B cell (primary cell): ENCODE results near the gene CASP14. TPM values are rescaled to one million over a fixed set of nuclear protein-coding genes. Genes with fewer than 3 reads are reported as not detected.

Experiments used
- ATAC-seq: fragments of 200-7000 bp; cut with Tn5 transposase; one replicate; pipeline ENCODE4 v1.10.0; 2021; ENCODE audit warnings: low read depth, mild to moderate bottlenecking, moderate number of reproducible peaks, moderate library complexity
- CTCF ChIA-PET: fragments of 350-600 bp; sonication (Branson Sonifier 250); formaldehyde crosslinking; loops from one replicate; lab custom pipeline; 2021; ENCODE audit warnings: antibody characterized with exemption, inconsistent platforms; lab: Charles Lee
- POLR2A ChIA-PET: fragments of 350-600 bp; sonication (Branson Sonifier 250); formaldehyde crosslinking; loops from one replicate; lab custom pipeline; 2021; ENCODE audit warnings: antibody characterized with exemption; lab: Charles Lee
- DNase-seq: peaks from one replicate; pipeline ENCODE4 v3.0.0; 2013
- H2AFZ ChIP-seq: 2 replicates; pipeline ENCODE4 v1.6.1; 2012; ENCODE audit warnings: mild to moderate bottlenecking, low read depth, low read length; ENCODE audit not compliant: insufficient read depth, poor library complexity, severe bottlenecking
- H3K27ac ChIP-seq, 2 donors: 1 replicate in 1 of 2; 2 replicates in 1 of 2; pipeline ENCODE4 v1.5.1; 2012 to 2013; ENCODE audit warnings: low read length in 2 of 2, mild to moderate bottlenecking in 2 of 2, moderate library complexity in 1 of 2
- H3K27me3 ChIP-seq, 4 experiments: fragments of 200-600 bp in 1 of 4; sonication (generic) in 1 of 4; replicated peaks in 1 of 4; 1 replicate in 2 of 4; 2 replicates in 2 of 4; pipeline versions ENCODE4 v1.6.1 to v1.7.0; 2013 to 2016; ENCODE audit warnings: low read length in 3 of 4, mild to moderate bottlenecking in 2 of 4, mixed read lengths in 1 of 4, moderate library complexity in 1 of 4; ENCODE audit not compliant: insufficient read depth in 4 of 4, control insufficient read depth in 3 of 4; ENCODE audit errors: control extremely low read depth in 1 of 4
- H3K36me3 ChIP-seq, 2 experiments: replicated peaks in 1 of 2; 1 replicate in 1 of 2; 2 replicates in 1 of 2; pipeline versions ENCODE4 v1.6.1 to v1.7.1; 2013; ENCODE audit warnings: low read length in 1 of 2; ENCODE audit not compliant: insufficient read depth in 2 of 2, control insufficient read depth in 1 of 2; ENCODE audit errors: control extremely low read depth in 1 of 2, extremely low read depth in 1 of 2
- H3K4me1 ChIP-seq, 2 donors: fragments of 200-600 bp in 1 of 2; sonication (generic) in 1 of 2; 1 replicate in 1 of 2; 2 replicates in 1 of 2; pipeline versions ENCODE4 v1.5.1 to v1.6.1; 2013 to 2017; ENCODE audit warnings: low read length in 2 of 2; ENCODE audit not compliant: control insufficient read depth in 2 of 2, insufficient read depth in 2 of 2
- H3K4me2 ChIP-seq: replicated peaks from 2 replicates; pipeline ENCODE3; 2012; ENCODE audit warnings: mild to moderate bottlenecking, low read depth, low read length; ENCODE audit not compliant: poor library complexity, severe bottlenecking
- H3K4me3 ChIP-seq, 5 experiments: fragments of 200-600 bp in 1 of 5; sonication (generic) in 1 of 5; 1 replicate in 3 of 5; 2 replicates in 2 of 5; pipeline versions ENCODE4 v1.5.1 to v1.7.0; 2011 to 2016; ENCODE audit warnings: low read length in 4 of 5, mild to moderate bottlenecking in 4 of 5, low read depth in 2 of 5, control low read depth in 1 of 5, moderate library complexity in 1 of 5; ENCODE audit not compliant: insufficient read depth in 1 of 5; ENCODE audit errors: control extremely low read depth in 1 of 5, extremely low read depth in 1 of 5
- H3K79me2 ChIP-seq: fragments of 200-600 bp; sonication (generic); one replicate; pipeline ENCODE4 v1.6.0; 2016; ENCODE audit warnings: low read length; ENCODE audit not compliant: control insufficient read depth, insufficient read depth
- H3K9ac ChIP-seq: fragments of 200-600 bp; sonication (generic); 2 replicates; pipeline ENCODE4 v1.6.1; 2017; ENCODE audit warnings: mild to moderate bottlenecking, low read length, moderate library complexity
- H3K9me3 ChIP-seq, 3 donors: one replicate each; pipeline versions ENCODE4 v1.6.1 to v1.7.1; 2013; ENCODE audit warnings: low read length in 2 of 3; ENCODE audit not compliant: control insufficient read depth in 2 of 3, insufficient read depth in 1 of 3; ENCODE audit errors: control extremely low read depth in 1 of 3
- H4K20me1 ChIP-seq: 2 replicates; pipeline ENCODE4 v1.6.0; 2012; ENCODE audit warnings: mild to moderate bottlenecking, low read length; ENCODE audit not compliant: insufficient read depth, control insufficient read depth, poor library complexity, severe bottlenecking
- H3K27ac Mint-ChIP-seq: one replicate; pipeline ENCODE4 v1.8.0; 2021; ENCODE audit warnings: mixed read lengths
- H3K27me3 Mint-ChIP-seq: one replicate; pipeline ENCODE4 v1.8.0; 2021; ENCODE audit warnings: mixed read lengths
- H3K4me1 Mint-ChIP-seq: one replicate; pipeline ENCODE4 v1.8.0; 2021; ENCODE audit warnings: mixed read lengths
- H3K4me3 Mint-ChIP-seq: one replicate; pipeline ENCODE4 v1.8.0; 2021; ENCODE audit warnings: mixed read lengths
- H3K9me3 Mint-ChIP-seq: one replicate; pipeline ENCODE4 v1.8.0; 2022; ENCODE audit warnings: mixed read lengths; ENCODE audit not compliant: insufficient read depth
- CTCF ChIP-seq: fragments of 200-600 bp; IDR thresholded peaks from one replicate; pipeline ENCODE4 v1.8.0; 2022; ENCODE audit warnings: antibody characterized with exemption, mild to moderate bottlenecking
- EZH2 ChIP-seq: IDR thresholded peaks from 2 replicates; pipeline ENCODE4 v1.6.1; 2012; ENCODE audit warnings: borderline replicate concordance, low read depth, mild to moderate bottlenecking, moderate library complexity, low read length; ENCODE audit not compliant: insufficient read depth, poor library complexity, severe bottlenecking
- WGBS: methylation state at CpG from one replicate; pipeline ENCODE4 v1.1.5; 2013; ENCODE audit warnings: missing lambda C conversion rate; ENCODE audit not compliant: insufficient coverage; 5-methylcytosine and 5-hydroxymethylcytosine counted together
- intact Hi-C: fragments of 100-400 bp; cut with micrococcal nuclease; formaldehyde crosslinking; loops from one replicate; pipeline ENCODE4 v1.10.0; 2022
- polyA plus RNA-seq: library from polyadenylated mRNA; depleted of rRNA; stranded (reverse); fragments of >200 nt; gene quantifications from 2 replicates; pipeline ENCODE4 v1.2.3, GENCODE V29; 2012
- total RNA-seq, 2 donors: library from RNA; stranded (reverse); fragments of 120-200 nt in 1 of 2; gene quantifications; 1 replicate in 1 of 2; 2 replicates in 1 of 2; pipeline versions ENCODE4 v1.2.3 to v1.2.4, GENCODE V29; 2013 to 2022

Gene CASP14
- total and polyA plus RNA-seq, 2 donors (not counting 1 experiment from before 2014, with no cell fraction given): not detected

- H3K79me2 ChIP-seq: no peaks in the 10 kb centered on the region
- no peak overlapping the region for H3K27ac ChIP-seq
- no peaks in the 10 kb centered on the region for H4K20me1 ChIP-seq
- no peaks in the 10 kb centered on the region for H3K4me1 ChIP-seq
- ATAC-seq (peak; percentile 39), DNase-seq (no peak)
- ChIA-PET POLR2A (no interaction called here), CTCF (interaction anchor here (0.5 to 4.3 kb wide), 7 partner anchors 9 to 315 kb away, joined by 3 to 35 read pairs (median 5); partner anchors contain the start of gene OR7A10)
- Mint-ChIP-seq H3K4me3 (no peak overlapping the region), H3K27ac (no peak overlapping the region), H3K27me3 (peaks cover 37% of the 10 kb centered on the region), H3K9me3 (peaks cover 10% of the 10 kb centered on the region), H3K4me1 (peaks cover 3% of the 10 kb centered on the region)
- no peak overlapping the region for H2AFZ ChIP-seq
- intact Hi-C loops: no loop called here
- H3K36me3 ChIP-seq: no peaks in the 10 kb centered on the region
- TF ChIP-seq EZH2: no peak
- TF ChIP-seq CTCF: peak; percentile 56
- 75% methylated on average over 2 of the region's 3 CpGs for WGBS
- H3K9me3 ChIP-seq: peaks cover 4 to 39% (median 13%) of the 10 kb centered on the region in 3 donors
- no peak overlapping the region for H3K4me2 ChIP-seq
- H3K27me3 ChIP-seq: peaks cover 0 to 22% (median 9%) of the 10 kb centered on the region in 4 experiments
- H3K9ac ChIP-seq: no peak overlapping the region
- no peak overlapping the region for H3K4me3 ChIP-seq
Measured at GRCh38 chr19:15101479-15102082, 52.3 kb downstream of the CASP14 start.

- peaks cover 10% of the 10 kb centered on the region for H3K9me3 Mint-ChIP-seq
- H3K27ac Mint-ChIP-seq: no peak overlapping the region
- H3K27me3 Mint-ChIP-seq: peaks cover 44% of the 10 kb centered on the region
- H3K27ac ChIP-seq: no peak overlapping the region
- H2AFZ ChIP-seq: no peak overlapping the region
- H4K20me1 ChIP-seq: no peaks in the 10 kb centered on the region
- no peaks in the 10 kb centered on the region for H3K79me2 ChIP-seq
- peaks cover 13% of the 10 kb centered on the region in 2 donors for H3K4me1 ChIP-seq
- H3K9me3 ChIP-seq: peaks cover 4 to 41% (median 13%) of the 10 kb centered on the region in 3 donors
- no peak overlapping the region for H3K4me3 ChIP-seq
- H3K9ac ChIP-seq: no peak overlapping the region
- TF ChIP-seq EZH2 (no peak), CTCF (no peak)
- no peaks in the 10 kb centered on the region for H3K36me3 ChIP-seq
- ChIA-PET CTCF (interaction anchor here (0.6 to 4.3 kb wide), 2 partner anchors 12 kb away, joined by 4 to 35 read pairs; no protein-coding TSS in a partner anchor), POLR2A (no interaction called here)
- 86% methylated on average over 1 of the region's 1 CpG for WGBS
- intact Hi-C loops: no loop called here
- no peak overlapping the region for H3K4me3 Mint-ChIP-seq
- ATAC-seq: no peak
- H3K4me1 Mint-ChIP-seq: peaks cover 13% of the 10 kb centered on the region
- peaks cover 0 to 43% (median 20%) of the 10 kb centered on the region in 4 experiments for H3K27me3 ChIP-seq
- no peak overlapping the region for H3K4me2 ChIP-seq
- DNase-seq: no peak
Measured at GRCh38 chr19:15104003-15104402, 54.7 kb downstream of the CASP14 start.
